Fibroblast of lung (primary cell): ENCODE measurements around the gene SERTAD1. TPM values are rescaled to one million over a fixed set of nuclear protein-coding genes. Genes with fewer than 3 reads are reported as not detected.

Source experiments
- DNase-seq, 2 donors: peaks; one replicate each; pipeline versions ENCODE4 v3.0.0 to v3.0.0-alpha.2; 2010; ENCODE audit warnings: low read depth in 2 of 2
- H2AFZ ChIP-seq: 2 replicates; pipeline ENCODE4 v1.5.1; 2012; ENCODE audit warnings: low read length, control low read depth, inconsistent platforms
- H3K27ac ChIP-seq: 2 replicates; pipeline ENCODE4 v1.5.1; 2011; ENCODE audit warnings: low read length, control low read depth; ENCODE audit not compliant: insufficient read depth
- H3K27me3 ChIP-seq: 2 replicates; pipeline ENCODE4 v1.5.1; 2011; ENCODE audit warnings: mild to moderate bottlenecking, low read length; ENCODE audit not compliant: control insufficient read depth, insufficient read depth
- H3K36me3 ChIP-seq: 2 replicates; pipeline ENCODE4 v1.5.1; 2011; ENCODE audit warnings: low read length; ENCODE audit not compliant: control insufficient read depth, insufficient read depth
- H3K4me1 ChIP-seq: 2 replicates; pipeline ENCODE4 v1.5.1; 2011; ENCODE audit warnings: low read length; ENCODE audit not compliant: control insufficient read depth, insufficient read depth; ENCODE audit errors: extremely low read depth
- H3K4me2 ChIP-seq: 2 replicates; pipeline ENCODE4 v1.5.1; 2011; ENCODE audit warnings: low read length, control low read depth; ENCODE audit not compliant: insufficient read depth; ENCODE audit errors: extremely low read depth
- H3K4me3 ChIP-seq, 4 experiments: fragments of 200-600 bp in 1 of 4; sonication (generic) in 1 of 4; replicated peaks in 1 of 4; 2 replicates each; pipeline ENCODE4 v1.5.1; 2011 to 2016; ENCODE audit warnings: low read length in 4 of 4, low read depth in 3 of 4, mild to moderate bottlenecking in 3 of 4, control low read depth in 2 of 4, inconsistent platforms in 1 of 4, mixed read lengths in 1 of 4; ENCODE audit not compliant: insufficient read depth in 1 of 4; ENCODE audit errors: control extremely low read depth in 1 of 4
- H3K79me2 ChIP-seq: 2 replicates; pipeline ENCODE4 v1.5.1; 2012; ENCODE audit warnings: mild to moderate bottlenecking, low read length, inconsistent platforms; ENCODE audit not compliant: control insufficient read depth, insufficient read depth
- H3K9ac ChIP-seq: 2 replicates; pipeline ENCODE4 v1.5.1; 2011; ENCODE audit warnings: mild to moderate bottlenecking, low read length, control low read depth; ENCODE audit not compliant: insufficient read depth
- H3K9me3 ChIP-seq: 2 replicates; pipeline ENCODE4 v1.5.1; 2012; ENCODE audit warnings: low read depth, low read length; ENCODE audit not compliant: control insufficient read depth, insufficient read depth
- H4K20me1 ChIP-seq: 2 replicates; pipeline ENCODE4 v1.5.1; 2011; ENCODE audit warnings: low read length; ENCODE audit not compliant: control insufficient read depth, insufficient read depth; ENCODE audit errors: extremely low read depth
- EZH2 ChIP-seq: IDR thresholded peaks from 2 replicates; pipeline ENCODE4 v1.5.1; 2012; ENCODE audit warnings: low read length, control low read depth, mild to moderate bottlenecking; ENCODE audit errors: missing control alignments
- polyA plus RNA-seq, 2 donors: library from polyadenylated mRNA; depleted of rRNA in 1 of 2; stranded (reverse) in 1 of 2; unstranded in 1 of 2; fragments of >200 nt; gene quantifications; 2 replicates each; pipeline ENCODE4 v1.2.1, GENCODE V29; 2011 to 2012; ENCODE audit warnings: missing spikeins in 1 of 2
- total RNA-seq: library from RNA; depleted of rRNA; stranded (reverse); fragments of >200 nt; gene quantifications from 2 replicates; pipeline ENCODE4 v1.2.1, GENCODE V29; 2014
- TF ChIP-seq, protein P1 (sequence below), 2 donors: IDR thresholded peaks in 1 of 2; conservative IDR thresholded peaks in 1 of 2; 1 replicate in 1 of 2; 2 replicates in 1 of 2; pipeline ENCODE4 v1.5.1; 2011 to 2012; ENCODE audit warnings: low read length in 2 of 2, control low read depth in 1 of 2, inconsistent platforms in 1 of 2, low read depth in 1 of 2, mild to moderate bottlenecking in 1 of 2

The SERTAD1 gene
- total and polyA plus RNA-seq, 2 donors (not counting 1 experiment from before 2014, with no cell fraction given), result 7.2 to 19.2 TPM

DNA sequence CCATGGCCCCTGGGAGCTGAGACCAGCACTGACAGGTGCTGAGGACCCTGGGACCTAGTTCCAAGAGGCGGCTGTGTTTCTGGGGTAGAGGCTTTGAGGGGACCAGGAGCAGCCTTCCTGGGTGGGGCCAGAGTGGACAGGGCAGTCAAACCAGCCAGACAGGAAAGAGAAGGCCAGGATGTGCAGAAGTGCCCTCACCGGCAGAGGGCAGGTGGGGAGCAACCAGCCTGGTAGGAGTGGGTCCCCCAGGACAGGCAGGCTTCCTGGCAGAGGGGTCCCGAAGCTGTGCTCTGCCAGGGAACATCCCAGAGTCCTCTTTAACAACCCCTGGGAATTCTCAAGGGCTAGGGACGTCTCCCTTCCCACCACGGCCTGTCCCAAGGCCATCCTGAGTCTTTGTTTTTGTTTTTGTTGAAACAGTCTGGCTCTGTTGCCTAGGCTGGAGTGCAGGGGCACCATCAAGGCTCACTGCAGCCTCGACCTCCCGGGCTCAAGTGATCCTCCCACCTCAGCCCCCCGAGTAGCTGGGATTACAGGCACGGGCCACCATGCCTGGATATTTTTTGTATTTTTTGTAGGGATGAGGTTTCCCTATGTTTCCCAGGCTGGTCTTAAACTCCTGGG, 32.8 kb downstream of the SERTAD1 start:
- no peaks in the 10 kb centered on the region for H4K20me1 ChIP-seq
- TF ChIP-seq EZH2, result no peak
- TF ChIP-seq, protein P1, sequence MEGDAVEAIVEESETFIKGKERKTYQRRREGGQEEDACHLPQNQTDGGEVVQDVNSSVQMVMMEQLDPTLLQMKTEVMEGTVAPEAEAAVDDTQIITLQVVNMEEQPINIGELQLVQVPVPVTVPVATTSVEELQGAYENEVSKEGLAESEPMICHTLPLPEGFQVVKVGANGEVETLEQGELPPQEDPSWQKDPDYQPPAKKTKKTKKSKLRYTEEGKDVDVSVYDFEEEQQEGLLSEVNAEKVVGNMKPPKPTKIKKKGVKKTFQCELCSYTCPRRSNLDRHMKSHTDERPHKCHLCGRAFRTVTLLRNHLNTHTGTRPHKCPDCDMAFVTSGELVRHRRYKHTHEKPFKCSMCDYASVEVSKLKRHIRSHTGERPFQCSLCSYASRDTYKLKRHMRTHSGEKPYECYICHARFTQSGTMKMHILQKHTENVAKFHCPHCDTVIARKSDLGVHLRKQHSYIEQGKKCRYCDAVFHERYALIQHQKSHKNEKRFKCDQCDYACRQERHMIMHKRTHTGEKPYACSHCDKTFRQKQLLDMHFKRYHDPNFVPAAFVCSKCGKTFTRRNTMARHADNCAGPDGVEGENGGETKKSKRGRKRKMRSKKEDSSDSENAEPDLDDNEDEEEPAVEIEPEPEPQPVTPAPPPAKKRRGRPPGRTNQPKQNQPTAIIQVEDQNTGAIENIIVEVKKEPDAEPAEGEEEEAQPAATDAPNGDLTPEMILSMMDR (conservative IDR thresholded peaks at IDR 0.05 in 1 of 2, IDR thresholded peaks at IDR 0.05 in 1 of 2; ENCODE audit: low read depth in 1 of 2, low read length in 2 of 2), result no peak
- no peaks in the 10 kb centered on the region for H3K36me3 ChIP-seq
- H2AFZ ChIP-seq, result no peak overlapping the region
- no peak overlapping the region for H3K4me3 ChIP-seq
- no peak overlapping the region for H3K4me2 ChIP-seq
- H3K27me3 ChIP-seq, result no peaks in the 10 kb centered on the region
- no peak for DNase-seq
- H3K9me3 ChIP-seq, result no peaks in the 10 kb centered on the region
- no peaks in the 10 kb centered on the region for H3K4me1 ChIP-seq
- H3K79me2 ChIP-seq, result no peaks in the 10 kb centered on the region
- H3K27ac ChIP-seq, result no peak overlapping the region
- H3K9ac ChIP-seq, result no peak overlapping the region

- Histone ChIP-seq H3K4me3 (no peak overlapping the region), H3K4me1 (no peaks in the 10 kb centered on the region), H3K79me2 (no peaks in the 10 kb centered on the region), H3K9me3 (no peaks in the 10 kb centered on the region), H2AFZ (no peak overlapping the region), H3K27me3 (no peaks in the 10 kb centered on the region), H3K36me3 (no peaks in the 10 kb centered on the region), H4K20me1 (no peaks in the 10 kb centered on the region), H3K4me2 (no peak overlapping the region), H3K27ac (no peak overlapping the region), H3K9ac (no peak overlapping the region)
- TF ChIP-seq, protein P1 (conservative IDR thresholded peaks at IDR 0.05 in 1 of 2, IDR thresholded peaks at IDR 0.05 in 1 of 2; ENCODE audit: low read depth in 1 of 2, low read length in 2 of 2), result no peak
- no peak for TF ChIP-seq EZH2
- no peak for DNase-seq
Observed at GRCh38 chr19:40392123-40392522, 33.7 kb downstream of the SERTAD1 start.

DNA sequence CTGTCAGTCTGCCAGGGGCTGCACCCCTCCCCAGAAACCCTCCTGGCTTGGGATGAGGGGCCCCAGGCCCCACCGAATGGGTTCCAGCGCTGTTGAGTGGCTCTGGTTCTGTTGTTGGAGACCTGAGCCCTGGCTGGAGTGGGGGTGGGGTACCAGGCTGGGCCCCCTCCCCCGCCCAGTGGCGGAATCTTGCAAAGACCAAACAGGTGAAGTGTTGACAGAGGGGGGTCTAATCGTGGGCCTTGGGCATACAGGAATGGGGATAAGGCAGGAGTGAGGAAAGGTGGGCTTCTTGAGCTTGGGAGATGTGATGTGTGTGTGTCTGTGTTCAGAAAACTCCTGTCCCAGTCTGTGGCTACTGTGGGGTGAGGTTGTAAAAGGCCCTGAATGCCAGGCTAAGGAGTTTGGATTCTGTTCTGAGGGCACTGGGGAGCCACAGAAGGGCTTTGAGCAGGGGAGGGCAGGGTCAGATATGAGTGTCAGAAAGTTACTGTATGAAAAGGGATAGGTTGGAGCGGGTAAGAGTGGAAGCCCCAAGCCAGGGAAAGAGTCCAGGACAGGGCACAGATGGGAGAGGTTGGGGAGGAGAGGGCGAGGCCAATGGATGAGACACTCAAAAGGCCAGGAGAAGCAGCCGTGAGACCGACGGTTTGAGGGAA, 35.6 kb downstream of the SERTAD1 start, which contains the start of gene HIPK4:
HIPK4 (minus strand) TSS at position 98 of the 659 bp plus-strand sequence. CDS start 279 bp downstream, outside the sequence.
- Histone ChIP-seq H3K79me2 (no peaks in the 10 kb centered on the region), H2AFZ (no peak within 1 kb of the TSS), H3K27ac (no peak within 1 kb of the TSS), H3K9ac (no peak within 1 kb of the TSS), H3K36me3 (no peaks in the 10 kb centered on the region), H3K4me2 (no peak within 1 kb of the TSS), H3K4me3 (no peak within 1 kb of the TSS), H3K9me3 (no peaks in the 10 kb centered on the region), H3K4me1 (no peaks in the 10 kb centered on the region), H3K27me3 (no peaks in the 10 kb centered on the region), H4K20me1 (no peaks in the 10 kb centered on the region)
- TF ChIP-seq, protein P1 (conservative IDR thresholded peaks at IDR 0.05 in 1 of 2, IDR thresholded peaks at IDR 0.05 in 1 of 2; ENCODE audit: low read depth in 1 of 2, low read length in 2 of 2), result no peak
- no peak for TF ChIP-seq EZH2
- DNase-seq, result no peak
